Liver (tissue), 9 donors: ENCODE data around the gene CYLD. TPM values are rescaled to one million over a fixed set of nuclear protein-coding genes. Genes with fewer than 3 reads are reported as not detected.

Experiments used
- DNase-seq: peaks from one replicate; pipeline ENCODE4 v3.0.0-alpha.2; 2017; ENCODE audit warnings: low spot score
- H3K27ac ChIP-seq, 2 donors: one replicate each; pipeline ENCODE4 v1.7.0; 2013; ENCODE audit warnings: inconsistent platforms in 2 of 2, low read length in 2 of 2, control low read depth in 1 of 2, low read depth in 1 of 2, mild to moderate bottlenecking in 1 of 2
- H3K27me3 ChIP-seq, 4 donors: one replicate each; pipeline versions ENCODE4 v1.6.1 to v1.7.0; 2013; ENCODE audit warnings: low read length in 3 of 4, inconsistent platforms in 1 of 4, mild to moderate bottlenecking in 1 of 4, moderate library complexity in 1 of 4; ENCODE audit not compliant: control insufficient read depth in 4 of 4, insufficient read depth in 4 of 4
- H3K36me3 ChIP-seq, 4 donors: one replicate each; pipeline versions ENCODE4 v1.6.1 to v1.7.0; 2013; ENCODE audit warnings: low read length in 3 of 4, mild to moderate bottlenecking in 3 of 4, low read depth in 1 of 4, moderate library complexity in 1 of 4; ENCODE audit not compliant: control insufficient read depth in 4 of 4, insufficient read depth in 3 of 4
- H3K4me1 ChIP-seq, 4 donors: one replicate each; pipeline versions ENCODE4 v1.6.1 to v1.7.0; 2013; ENCODE audit warnings: low read length in 3 of 4, mild to moderate bottlenecking in 3 of 4, moderate library complexity in 1 of 4; ENCODE audit not compliant: control insufficient read depth in 4 of 4, insufficient read depth in 4 of 4
- H3K4me3 ChIP-seq, 3 donors: one replicate each; pipeline versions ENCODE4 v1.6.1 to v1.7.0; 2013; ENCODE audit warnings: low read length in 3 of 3, control low read depth in 1 of 3, low read depth in 1 of 3, mild to moderate bottlenecking in 1 of 3
- H3K9ac ChIP-seq, 2 donors: one replicate each; pipeline ENCODE4 v1.7.0; 2013; ENCODE audit warnings: low read length in 2 of 2, mild to moderate bottlenecking in 2 of 2, moderate library complexity in 2 of 2, control low read depth in 1 of 2, low read depth in 1 of 2
- H3K9me3 ChIP-seq, 4 donors: one replicate each; pipeline versions ENCODE4 v1.6.1 to v1.7.0; 2013; ENCODE audit warnings: low read length in 3 of 4; ENCODE audit not compliant: control insufficient read depth in 4 of 4
- EGR1 ChIP-seq, 2 donors: IDR thresholded peaks; 2 replicates each; pipeline ENCODE4 v1.6.1; 2016 to 2018; ENCODE audit warnings: antibody characterized with exemption in 2 of 2, low read depth in 2 of 2
- FOXA1 ChIP-seq: IDR thresholded peaks from 2 replicates; pipeline ENCODE4 v1.6.1; 2016; ENCODE audit warnings: antibody characterized with exemption
- FOXA2 ChIP-seq: IDR thresholded peaks from 2 replicates; pipeline ENCODE4 v1.6.1; 2016; ENCODE audit warnings: antibody characterized with exemption
- GABPA ChIP-seq, 2 donors: IDR thresholded peaks in 1 of 2; conservative IDR thresholded peaks in 1 of 2; 2 replicates each; pipeline ENCODE4 v1.6.1; 2016; ENCODE audit warnings: antibody characterized with exemption in 2 of 2, mild to moderate bottlenecking in 1 of 2, moderate library complexity in 1 of 2
- HNF4A ChIP-seq, 2 donors: conservative IDR thresholded peaks; 2 replicates each; pipeline ENCODE4 v1.6.1; 2016; ENCODE audit warnings: antibody characterized with exemption in 2 of 2, mild to moderate bottlenecking in 2 of 2
- HNF4G ChIP-seq: IDR thresholded peaks from 2 replicates; pipeline ENCODE4 v1.6.1; 2016; ENCODE audit warnings: antibody characterized with exemption
- JUND ChIP-seq, 2 donors: IDR thresholded peaks; 2 replicates each; pipeline ENCODE4 v1.6.1; 2016; ENCODE audit warnings: antibody characterized with exemption in 2 of 2
- NR2F2 ChIP-seq: IDR thresholded peaks from 2 replicates; pipeline ENCODE4 v1.6.1; 2016; ENCODE audit warnings: antibody characterized with exemption
- RAD21 ChIP-seq, 2 donors: IDR thresholded peaks; 2 replicates each; pipeline ENCODE4 v1.6.1; 2016; ENCODE audit warnings: antibody characterized with exemption in 2 of 2, mild to moderate bottlenecking in 2 of 2
- RXRA ChIP-seq, 2 donors: IDR thresholded peaks; 2 replicates each; pipeline ENCODE4 v1.6.1; 2017 to 2018; ENCODE audit warnings: antibody characterized with exemption in 2 of 2, mild to moderate bottlenecking in 1 of 2
- SP1 ChIP-seq: IDR thresholded peaks from 2 replicates; pipeline ENCODE4 v1.6.1; 2018; ENCODE audit warnings: antibody characterized with exemption, mild to moderate bottlenecking
- TAF1 ChIP-seq: conservative IDR thresholded peaks from 2 replicates; pipeline ENCODE4 v1.6.1; 2016; ENCODE audit warnings: antibody characterized with exemption, mild to moderate bottlenecking
- YY1 ChIP-seq: IDR thresholded peaks from 2 replicates; pipeline ENCODE4 v1.6.1; 2016; ENCODE audit warnings: antibody characterized with exemption, mild to moderate bottlenecking
- WGBS: extraction: QIAGEN DNeasy Blood & Tissue Kit; methylation state at CpG from one replicate; pipeline ENCODE4 v1.1.7; 2013; 5-methylcytosine and 5-hydroxymethylcytosine counted together
- polyA plus RNA-seq, 2 donors: library from polyadenylated mRNA; stranded (reverse) in 1 of 2; unstranded in 1 of 2; fragments of 200-250 nt in 1 of 2; fragments of >200 nt in 1 of 2; fragmentation: Nextera tagmentation in 1 of 2; extraction: Ambion mirVana in 1 of 2; gene quantifications; one replicate each; pipeline versions ENCODE4 v1.2.1 to v1.2.3, GENCODE V29; 2013 to 2015
- total RNA-seq, 2 donors: library from RNA; depleted of rRNA; stranded (reverse); fragments of >200 nt; gene quantifications; one replicate each; pipeline ENCODE4 v1.2.3, GENCODE V29; 2014
- TF ChIP-seq, protein P1 (sequence below): IDR thresholded peaks from 2 replicates; pipeline ENCODE4 v1.6.1; 2016; ENCODE audit warnings: antibody characterized with exemption, mild to moderate bottlenecking
- TF ChIP-seq, protein P2 (sequence below): fragments of 150-350 bp; IDR thresholded peaks from 2 replicates; pipeline ENCODE4 v1.5.1; 2017; ENCODE audit warnings: improper control_type of control experiment, low read depth, low read length; ENCODE audit not compliant: missing input control
- TF ChIP-seq, protein P3 (sequence below): IDR thresholded peaks from 2 replicates; pipeline ENCODE4 v1.6.1; 2016; ENCODE audit warnings: antibody characterized with exemption
- TF ChIP-seq, protein P4 (sequence below): IDR thresholded peaks from 2 replicates; pipeline ENCODE4 v1.6.1; 2016; ENCODE audit warnings: antibody characterized with exemption
- TF ChIP-seq, protein P5 (sequence below): IDR thresholded peaks from 2 replicates; pipeline ENCODE4 v1.6.1; 2016; ENCODE audit warnings: antibody characterized with exemption
- donor health status: healthy.
- donor health status: healthy.
- donor health status: healthy.
- donor health status: healthy.
- donor health status: healthy.

The CYLD gene
- total and polyA plus RNA-seq, 4 donors, result 8.2 to 42.7 (median 13.8) TPM

DNA sequence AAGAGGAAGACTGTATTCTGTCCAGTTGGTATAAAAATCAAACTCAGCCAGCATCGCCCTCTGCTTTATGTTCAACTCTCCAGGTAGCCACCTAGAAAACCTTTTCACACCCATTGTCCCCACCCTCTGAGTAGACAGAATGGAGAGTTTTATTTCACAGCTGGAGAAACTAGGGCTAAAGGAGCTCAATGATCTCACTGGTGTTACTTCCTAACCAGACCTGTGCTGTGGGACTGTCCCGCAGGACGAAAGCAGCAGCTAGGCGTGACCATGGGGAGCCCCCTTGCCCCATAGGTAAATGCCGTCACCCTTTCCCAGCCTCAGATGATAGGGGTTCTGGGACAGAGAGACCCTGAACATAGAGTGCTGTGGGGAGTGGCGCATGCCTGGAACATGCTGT lies 67.7 kb downstream of the CYLD start:
- no peak overlapping the region for H3K27ac ChIP-seq
- H3K9ac ChIP-seq, result no peak overlapping the region
- no peak for DNase-seq
- no peaks in the 10 kb centered on the region for H3K9me3 ChIP-seq
- no peaks in the 10 kb centered on the region for H3K27me3 ChIP-seq
- H3K36me3 ChIP-seq, result no peaks in the 10 kb centered on the region
- no peak overlapping the region for H3K4me3 ChIP-seq
- TF ChIP-seq EGR1 (IDR thresholded peaks at IDR 0.05; ENCODE audit: low read depth in 2 of 2), result no peak
- no peak for TF ChIP-seq HNF4A (conservative IDR thresholded peaks at IDR 0.05)
- TF ChIP-seq, protein P1, sequence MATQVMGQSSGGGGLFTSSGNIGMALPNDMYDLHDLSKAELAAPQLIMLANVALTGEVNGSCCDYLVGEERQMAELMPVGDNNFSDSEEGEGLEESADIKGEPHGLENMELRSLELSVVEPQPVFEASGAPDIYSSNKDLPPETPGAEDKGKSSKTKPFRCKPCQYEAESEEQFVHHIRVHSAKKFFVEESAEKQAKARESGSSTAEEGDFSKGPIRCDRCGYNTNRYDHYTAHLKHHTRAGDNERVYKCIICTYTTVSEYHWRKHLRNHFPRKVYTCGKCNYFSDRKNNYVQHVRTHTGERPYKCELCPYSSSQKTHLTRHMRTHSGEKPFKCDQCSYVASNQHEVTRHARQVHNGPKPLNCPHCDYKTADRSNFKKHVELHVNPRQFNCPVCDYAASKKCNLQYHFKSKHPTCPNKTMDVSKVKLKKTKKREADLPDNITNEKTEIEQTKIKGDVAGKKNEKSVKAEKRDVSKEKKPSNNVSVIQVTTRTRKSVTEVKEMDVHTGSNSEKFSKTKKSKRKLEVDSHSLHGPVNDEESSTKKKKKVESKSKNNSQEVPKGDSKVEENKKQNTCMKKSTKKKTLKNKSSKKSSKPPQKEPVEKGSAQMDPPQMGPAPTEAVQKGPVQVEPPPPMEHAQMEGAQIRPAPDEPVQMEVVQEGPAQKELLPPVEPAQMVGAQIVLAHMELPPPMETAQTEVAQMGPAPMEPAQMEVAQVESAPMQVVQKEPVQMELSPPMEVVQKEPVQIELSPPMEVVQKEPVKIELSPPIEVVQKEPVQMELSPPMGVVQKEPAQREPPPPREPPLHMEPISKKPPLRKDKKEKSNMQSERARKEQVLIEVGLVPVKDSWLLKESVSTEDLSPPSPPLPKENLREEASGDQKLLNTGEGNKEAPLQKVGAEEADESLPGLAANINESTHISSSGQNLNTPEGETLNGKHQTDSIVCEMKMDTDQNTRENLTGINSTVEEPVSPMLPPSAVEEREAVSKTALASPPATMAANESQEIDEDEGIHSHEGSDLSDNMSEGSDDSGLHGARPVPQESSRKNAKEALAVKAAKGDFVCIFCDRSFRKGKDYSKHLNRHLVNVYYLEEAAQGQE, result no peak
- TF ChIP-seq TAF1, result no peak
- no peak for TF ChIP-seq RXRA (IDR thresholded peaks at IDR 0.05)
- TF ChIP-seq, protein P2, sequence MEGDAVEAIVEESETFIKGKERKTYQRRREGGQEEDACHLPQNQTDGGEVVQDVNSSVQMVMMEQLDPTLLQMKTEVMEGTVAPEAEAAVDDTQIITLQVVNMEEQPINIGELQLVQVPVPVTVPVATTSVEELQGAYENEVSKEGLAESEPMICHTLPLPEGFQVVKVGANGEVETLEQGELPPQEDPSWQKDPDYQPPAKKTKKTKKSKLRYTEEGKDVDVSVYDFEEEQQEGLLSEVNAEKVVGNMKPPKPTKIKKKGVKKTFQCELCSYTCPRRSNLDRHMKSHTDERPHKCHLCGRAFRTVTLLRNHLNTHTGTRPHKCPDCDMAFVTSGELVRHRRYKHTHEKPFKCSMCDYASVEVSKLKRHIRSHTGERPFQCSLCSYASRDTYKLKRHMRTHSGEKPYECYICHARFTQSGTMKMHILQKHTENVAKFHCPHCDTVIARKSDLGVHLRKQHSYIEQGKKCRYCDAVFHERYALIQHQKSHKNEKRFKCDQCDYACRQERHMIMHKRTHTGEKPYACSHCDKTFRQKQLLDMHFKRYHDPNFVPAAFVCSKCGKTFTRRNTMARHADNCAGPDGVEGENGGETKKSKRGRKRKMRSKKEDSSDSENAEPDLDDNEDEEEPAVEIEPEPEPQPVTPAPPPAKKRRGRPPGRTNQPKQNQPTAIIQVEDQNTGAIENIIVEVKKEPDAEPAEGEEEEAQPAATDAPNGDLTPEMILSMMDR, result no peak
- TF ChIP-seq, protein P3, sequence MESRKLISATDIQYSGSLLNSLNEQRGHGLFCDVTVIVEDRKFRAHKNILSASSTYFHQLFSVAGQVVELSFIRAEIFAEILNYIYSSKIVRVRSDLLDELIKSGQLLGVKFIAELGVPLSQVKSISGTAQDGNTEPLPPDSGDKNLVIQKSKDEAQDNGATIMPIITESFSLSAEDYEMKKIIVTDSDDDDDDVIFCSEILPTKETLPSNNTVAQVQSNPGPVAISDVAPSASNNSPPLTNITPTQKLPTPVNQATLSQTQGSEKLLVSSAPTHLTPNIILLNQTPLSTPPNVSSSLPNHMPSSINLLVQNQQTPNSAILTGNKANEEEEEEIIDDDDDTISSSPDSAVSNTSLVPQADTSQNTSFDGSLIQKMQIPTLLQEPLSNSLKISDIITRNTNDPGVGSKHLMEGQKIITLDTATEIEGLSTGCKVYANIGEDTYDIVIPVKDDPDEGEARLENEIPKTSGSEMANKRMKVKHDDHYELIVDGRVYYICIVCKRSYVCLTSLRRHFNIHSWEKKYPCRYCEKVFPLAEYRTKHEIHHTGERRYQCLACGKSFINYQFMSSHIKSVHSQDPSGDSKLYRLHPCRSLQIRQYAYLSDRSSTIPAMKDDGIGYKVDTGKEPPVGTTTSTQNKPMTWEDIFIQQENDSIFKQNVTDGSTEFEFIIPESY, result no peak
- no peak for TF ChIP-seq NR2F2
- TF ChIP-seq, protein P4, sequence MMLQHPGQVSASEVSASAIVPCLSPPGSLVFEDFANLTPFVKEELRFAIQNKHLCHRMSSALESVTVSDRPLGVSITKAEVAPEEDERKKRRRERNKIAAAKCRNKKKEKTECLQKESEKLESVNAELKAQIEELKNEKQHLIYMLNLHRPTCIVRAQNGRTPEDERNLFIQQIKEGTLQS, result no peak
- TF ChIP-seq FOXA1, result no peak
- no peak for TF ChIP-seq HNF4G
- no peak for TF ChIP-seq RAD21 (IDR thresholded peaks at IDR 0.05)
- TF ChIP-seq GABPA (IDR thresholded peaks at IDR 0.05 in 1 of 2, conservative IDR thresholded peaks at IDR 0.05 in 1 of 2), result no peak
- no peak for TF ChIP-seq YY1
- no peak for TF ChIP-seq JUND (IDR thresholded peaks at IDR 0.05)
- TF ChIP-seq, protein P5, sequence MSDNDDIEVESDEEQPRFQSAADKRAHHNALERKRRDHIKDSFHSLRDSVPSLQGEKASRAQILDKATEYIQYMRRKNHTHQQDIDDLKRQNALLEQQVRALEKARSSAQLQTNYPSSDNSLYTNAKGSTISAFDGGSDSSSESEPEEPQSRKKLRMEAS, result no peak
- TF ChIP-seq FOXA2, result no peak
- TF ChIP-seq SP1, result no peak
- H3K4me1 ChIP-seq, result peaks cover 0 to 11% (median 6%) of the 10 kb centered on the region in 4 donors
- 94% methylated on average over 6 of the region's 6 CpGs for WGBS
